GM12878 (cell line): ENCODE results near the gene TACR1. TPM values are rescaled to one million over a fixed set of nuclear protein-coding genes. Genes with fewer than 3 reads are reported as not detected.

Experiments used
- ATAC-seq: fragments of 200-7000 bp; cut with Tn5 transposase; 3 replicates; pipeline ENCODE4 v1.9.1; 2020; ENCODE audit warnings: mild to moderate bottlenecking, moderate library complexity
- BruUV-seq: library from RNA; stranded (reverse); fragments of 400-500 nt; replicated peaks from 2 replicates; lab custom pipeline; 2021; lab: Mats Ljungman, UMichigan
- CTCF ChIA-PET: fragments of 300-600 bp; sonication (Branson Sonifier 250); formaldehyde crosslinking; extraction: SDS; loops from one replicate; lab custom pipeline; 2021; ENCODE audit warnings: inconsistent platforms; lab: Yijun Ruan, JAX
- POLR2A ChIA-PET: fragments of 350-600 bp; formaldehyde crosslinking; extraction: SDS; loops from one replicate; lab custom pipeline; 2021; ENCODE audit warnings: inconsistent platforms; lab: Charles Lee
- RAD21 ChIA-PET: fragments of 300-600 bp; sonication (Branson Sonifier 250); formaldehyde crosslinking; loops from one replicate; lab custom pipeline; 2023; ENCODE audit warnings: antibody characterized with exemption; ENCODE audit not compliant: unreplicated experiment; lab: Charles Lee
- SMC1A ChIA-PET: fragments of 300-600 bp; sonication (Branson Sonifier 250); formaldehyde crosslinking; loops from one replicate; lab custom pipeline; 2023; ENCODE audit not compliant: unreplicated experiment, uncharacterized antibody; lab: Charles Lee
- DNase-seq: peaks from one replicate; pipeline ENCODE4 v3.0.0-alpha.2; 2011; ENCODE audit warnings: low read depth, low spot score
- FAIRE-seq: peaks from 3 replicates; lab custom pipeline; 2011; peaks lifted over from hg19 to GRCh38; lab: Jason Lieb, UNC
- H2AFZ ChIP-seq: 2 replicates; pipeline ENCODE4 v1.6.0; 2011; ENCODE audit warnings: low read depth, low read length, control low read depth; ENCODE audit not compliant: control insufficient read depth
- H3K27ac ChIP-seq: 2 replicates; pipeline ENCODE4 v1.5.1; 2011; ENCODE audit warnings: control low read depth; ENCODE audit not compliant: control insufficient read depth, insufficient read depth
- H3K27me3 ChIP-seq, 2 experiments: replicated peaks in 1 of 2; 2 replicates each; pipeline versions ENCODE4 v1.6.0 to v1.6.1; 2011; ENCODE audit warnings: low read length in 1 of 2; ENCODE audit not compliant: control insufficient read depth in 2 of 2, insufficient read depth in 2 of 2
- H3K36me3 ChIP-seq, 2 experiments: 2 replicates each; pipeline ENCODE4 v1.5.1; 2011; ENCODE audit warnings: low read length in 1 of 2; ENCODE audit not compliant: control insufficient read depth in 2 of 2, insufficient read depth in 2 of 2
- H3K4me1 ChIP-seq: 2 replicates; pipeline ENCODE4 v1.6.1; 2011; ENCODE audit warnings: mild to moderate bottlenecking, low read length, moderate library complexity, mixed read lengths; ENCODE audit not compliant: control insufficient read depth, insufficient read depth
- H3K4me2 ChIP-seq: 2 replicates; pipeline ENCODE4 v1.6.0; 2011; ENCODE audit warnings: control low read depth; ENCODE audit not compliant: control insufficient read depth, insufficient read depth
- H3K4me3 ChIP-seq: fragments of 200-600 bp; sonication (generic); 2 replicates; pipeline ENCODE4 v1.5.1; 2016
- H3K79me2 ChIP-seq: 2 replicates; pipeline ENCODE4 v1.6.0; 2011; ENCODE audit warnings: low read length; ENCODE audit not compliant: control insufficient read depth, insufficient read depth
- H3K9ac ChIP-seq: 2 replicates; pipeline ENCODE4 v1.8.0; 2011; ENCODE audit warnings: low read length, control low read depth, mixed read lengths; ENCODE audit not compliant: control insufficient read depth, insufficient read depth
- H3K9me3 ChIP-seq: replicated peaks from 3 replicates; pipeline ENCODE4 v1.5.1; 2011; ENCODE audit warnings: mild to moderate bottlenecking, low read length; ENCODE audit not compliant: control insufficient read depth, insufficient read depth
- H4K20me1 ChIP-seq: 2 replicates; pipeline ENCODE4 v1.6.0; 2011; ENCODE audit not compliant: control insufficient read depth, insufficient read depth
- ATF7 ChIP-seq: fragments of 450-650 bp; IDR thresholded peaks from 2 replicates; pipeline ENCODE4 v1.6.1; 2016; ENCODE audit warnings: low read depth, mild to moderate bottlenecking
- BHLHE40 ChIP-seq, 2 experiments: fragments of 450-650 bp in 1 of 2; IDR thresholded peaks; 2 replicates each; pipeline ENCODE4 v1.6.1; 2011 to 2017; ENCODE audit warnings: low read depth in 2 of 2, borderline replicate concordance in 1 of 2, improper control_type of control experiment in 1 of 2, low read length in 1 of 2, mild to moderate bottlenecking in 1 of 2
- CREM ChIP-seq: IDR thresholded peaks from 2 replicates; pipeline ENCODE4 v1.6.1; 2014; ENCODE audit warnings: antibody characterized with exemption, low read depth
- EED ChIP-seq: sonication (generic); IDR thresholded peaks from 2 replicates; pipeline ENCODE4 v1.6.1; 2016; ENCODE audit warnings: antibody characterized with exemption, low read depth
- FOXM1 ChIP-seq: IDR thresholded peaks from 2 replicates; pipeline ENCODE4 v1.6.1; 2012; ENCODE audit warnings: low read depth, mild to moderate bottlenecking, inconsistent platforms, low read length, moderate library complexity
- HCFC1 ChIP-seq: fragments of 150-350 bp; IDR thresholded peaks from 2 replicates; pipeline ENCODE4 v1.6.1; 2014; ENCODE audit warnings: low read length
- KDM1A ChIP-seq: fragments of 200-600 bp; sonication (generic); IDR thresholded peaks from 2 replicates; pipeline ENCODE4 v1.6.1; 2016; ENCODE audit warnings: borderline replicate concordance
- MYB ChIP-seq: fragments of 150-350 bp; IDR thresholded peaks from 2 replicates; pipeline ENCODE4 v1.6.1; 2014; ENCODE audit warnings: mild to moderate bottlenecking, low read depth, low read length, borderline replicate concordance
- PAX8 ChIP-seq: fragments of 450-650 bp; IDR thresholded peaks from 2 replicates; pipeline ENCODE4 v1.6.1; 2017; ENCODE audit warnings: mild to moderate bottlenecking, moderate library complexity
- RCOR1 ChIP-seq: conservative IDR thresholded peaks from 2 replicates; pipeline ENCODE4 v1.6.1; 2012; ENCODE audit warnings: low read depth, low read length, improper control_type of control experiment
- SIN3A ChIP-seq: IDR thresholded peaks from 2 replicates; pipeline ENCODE4 v1.6.1; 2012; ENCODE audit warnings: low read depth, low read length, improper control_type of control experiment
- SP1 ChIP-seq: IDR thresholded peaks from one replicate; pipeline ENCODE4 v1.6.1; 2011; ENCODE audit warnings: low read depth, low read length
- SREBF2 ChIP-seq: IDR thresholded peaks from 2 replicates; pipeline ENCODE4 v1.6.1; 2012; ENCODE audit warnings: mild to moderate bottlenecking, low read length
- STAT3 ChIP-seq: IDR thresholded peaks from 2 replicates; pipeline ENCODE4 v1.6.1; 2011; ENCODE audit warnings: low read depth, low read length, improper control_type of control experiment
- TCF3 ChIP-seq: IDR thresholded peaks from 2 replicates; pipeline ENCODE4 v1.6.1; 2012; ENCODE audit warnings: low read depth, mild to moderate bottlenecking, low read length, borderline replicate concordance; ENCODE audit not compliant: insufficient read depth
- TCF7 ChIP-seq: IDR thresholded peaks from 2 replicates; pipeline ENCODE4 v1.6.1; 2014; ENCODE audit warnings: antibody characterized with exemption, borderline replicate concordance
- WGBS: methylation state at CpG from one replicate; pipeline ENCODE4 v1.1.6; 2016; ENCODE audit warnings: low lambda C conversion rate; ENCODE audit not compliant: insufficient replicate concordance, insufficient coverage; ENCODE audit errors: missing lambda C conversion rate; 5-methylcytosine and 5-hydroxymethylcytosine counted together
- in situ Hi-C: fragments of 300-500 bp; cut with MboI; formaldehyde crosslinking; loops from 9 replicates; pipeline ENCODE4 v1.14.3; 2018; ENCODE audit warnings: mixed read lengths
- intact Hi-C: fragments of 100-400 bp; cut with micrococcal nuclease; formaldehyde crosslinking; loops from one replicate; pipeline ENCODE4 v1.14.2; 2022; ENCODE audit not compliant: unreplicated experiment
- polyA plus RNA-seq, 11 experiments: library from polyadenylated mRNA; depleted of rRNA in 4 of 11; unstranded in 6 of 11; stranded (reverse) in 5 of 11; fragments of >200 nt; fragmentation: Nextera tagmentation in 4 of 11; fragmentation: Illumina TruSeq in 1 of 11; extraction: Ambion mirVana in 4 of 11; extraction: Trizol in 1 of 11; gene quantifications; 1 replicate in 1 of 11; 2 replicates in 10 of 11; pipeline versions ENCODE4 v1.2.1 to v1.2.3, GENCODE V29; 2011 to 2016; ENCODE audit warnings: inconsistent platforms in 2 of 11, missing spikeins in 2 of 11, low read depth in 1 of 11
- total RNA-seq, 4 experiments: library from RNA; depleted of rRNA in 3 of 4; stranded (reverse); fragments of >200 nt in 3 of 4; fragmentation: Illumina TruSeq in 1 of 4; extraction: Trizol in 1 of 4; gene quantifications; 2 replicates each; pipeline versions ENCODE4 v1.2.1 to v1.2.3, GENCODE V29; 2013 to 2021
- TF ChIP-seq, protein P1 (sequence below): IDR thresholded peaks from 2 replicates; pipeline ENCODE4 v1.6.1; 2011; ENCODE audit warnings: borderline replicate concordance, low read depth, mild to moderate bottlenecking, moderate library complexity, mixed read lengths, low read length; ENCODE audit not compliant: insufficient read depth; ENCODE audit errors: extremely low read length
- TF ChIP-seq, protein P2 (sequence below): fragments of 450-650 bp; IDR thresholded peaks from 2 replicates; pipeline ENCODE4 v1.6.1; 2018; ENCODE audit warnings: mild to moderate bottlenecking, low read depth, moderate library complexity; ENCODE audit not compliant: partially characterized antibody
- TF ChIP-seq, protein P3 (sequence below): fragments of 450-650 bp; IDR thresholded peaks from 2 replicates; pipeline ENCODE4 v1.6.1; 2017; ENCODE audit warnings: mild to moderate bottlenecking

Gene TACR1
- total and polyA plus RNA-seq, 10 of the 15 experiments (the other 5 are each of a cell fraction or from before 2014, with no cell fraction given) = 0.04 to 1.4 (median 0.15) TPM

DNA sequence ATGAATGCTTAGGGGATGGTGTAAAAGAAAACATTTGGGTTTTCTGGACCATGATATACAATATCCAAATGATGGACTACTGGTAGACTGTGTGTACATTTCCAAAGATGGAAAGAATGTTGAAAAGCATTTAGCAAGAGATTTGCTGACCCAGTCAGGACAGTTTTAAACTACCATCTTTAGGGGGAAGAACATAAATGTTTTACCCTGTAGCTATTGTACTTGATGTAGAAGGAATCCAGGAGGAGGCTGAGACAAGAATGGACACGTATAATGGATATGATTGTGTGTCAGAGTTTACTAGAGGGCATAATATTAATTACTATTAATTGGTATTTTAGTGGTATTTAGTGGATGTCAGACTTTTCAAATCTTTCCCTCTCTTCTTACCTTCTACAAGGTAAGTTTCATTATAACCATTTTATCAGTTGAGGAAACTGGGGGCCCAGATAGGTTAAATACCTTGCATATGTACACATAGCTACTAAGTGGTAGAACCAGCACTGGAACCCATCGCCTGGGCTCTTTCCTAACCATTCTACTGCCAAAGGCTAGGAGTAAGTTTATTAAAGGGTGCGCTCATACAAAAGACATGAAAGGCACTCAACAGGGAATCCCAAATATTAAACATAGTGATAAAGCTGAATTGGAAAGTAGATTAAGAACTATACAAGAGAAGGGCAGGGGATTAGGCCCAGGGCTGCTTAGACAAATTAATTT, 8.9 kb downstream of the TACR1 start (continued):
- TF ChIP-seq RCOR1 = no peak
- TF ChIP-seq ATF7 = no peak
- TF ChIP-seq STAT3 = no peak
- no peak for TF ChIP-seq EED
- TF ChIP-seq SP1 = no peak
- TF ChIP-seq PAX8 = no peak
- no peak for TF ChIP-seq CREM
- no peak for TF ChIP-seq TCF3

GRCh38 chr2:75186821-75187220, 12.5 kb downstream of the TACR1 start:
- no peak overlapping the region for H3K27ac ChIP-seq
- H3K36me3 ChIP-seq = no peaks in the 10 kb centered on the region
- ChIA-PET POLR2A (no interaction called here), CTCF (interaction anchor here (1.3 kb wide), 1 partner anchor 12 kb away, joined by 4 read pairs; the partner anchor contains the start of gene TACR1), RAD21 (no interaction called here), SMC1A (interaction anchor here (1.0 to 1.3 kb wide), 2 partner anchors 12 kb away, joined by 3 to 4 read pairs; partner anchors contain the start of gene TACR1)
- intact Hi-C loops (no loop called here), in situ Hi-C loops (no loop called here)
- BruUV-seq = no TSS peak
- H3K4me3 ChIP-seq = no peak overlapping the region
- no peaks in the 10 kb centered on the region for H3K79me2 ChIP-seq
- FAIRE-seq (no peak), DNase-seq (no peak), ATAC-seq (no peak)
- no peaks in the 10 kb centered on the region for H4K20me1 ChIP-seq
- 38% methylated on average over 1 of the region's 1 CpG for WGBS
- H3K4me1 ChIP-seq = no peaks in the 10 kb centered on the region
- H3K27me3 ChIP-seq = no peaks in the 10 kb centered on the region
- no peaks in the 10 kb centered on the region for H3K9me3 ChIP-seq
- H3K9ac ChIP-seq = no peak overlapping the region
- H3K4me2 ChIP-seq = no peak overlapping the region
- no peak overlapping the region for H2AFZ ChIP-seq
- TF ChIP-seq FOXM1 (no peak), SIN3A (no peak), SREBF2 (no peak), BHLHE40 (IDR thresholded peaks at IDR 0.05; ENCODE audit: borderline replicate concordance in 1 of 2, low read depth in 2 of 2, low read length in 1 of 2) (no peak), KDM1A (no peak), MYB (no peak), TCF7 (no peak), HCFC1 (no peak)
- TF ChIP-seq, protein P1, sequence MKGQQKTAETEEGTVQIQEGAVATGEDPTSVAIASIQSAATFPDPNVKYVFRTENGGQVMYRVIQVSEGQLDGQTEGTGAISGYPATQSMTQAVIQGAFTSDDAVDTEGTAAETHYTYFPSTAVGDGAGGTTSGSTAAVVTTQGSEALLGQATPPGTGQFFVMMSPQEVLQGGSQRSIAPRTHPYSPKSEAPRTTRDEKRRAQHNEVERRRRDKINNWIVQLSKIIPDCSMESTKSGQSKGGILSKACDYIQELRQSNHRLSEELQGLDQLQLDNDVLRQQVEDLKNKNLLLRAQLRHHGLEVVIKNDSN = no peak
- TF ChIP-seq, protein P2, sequence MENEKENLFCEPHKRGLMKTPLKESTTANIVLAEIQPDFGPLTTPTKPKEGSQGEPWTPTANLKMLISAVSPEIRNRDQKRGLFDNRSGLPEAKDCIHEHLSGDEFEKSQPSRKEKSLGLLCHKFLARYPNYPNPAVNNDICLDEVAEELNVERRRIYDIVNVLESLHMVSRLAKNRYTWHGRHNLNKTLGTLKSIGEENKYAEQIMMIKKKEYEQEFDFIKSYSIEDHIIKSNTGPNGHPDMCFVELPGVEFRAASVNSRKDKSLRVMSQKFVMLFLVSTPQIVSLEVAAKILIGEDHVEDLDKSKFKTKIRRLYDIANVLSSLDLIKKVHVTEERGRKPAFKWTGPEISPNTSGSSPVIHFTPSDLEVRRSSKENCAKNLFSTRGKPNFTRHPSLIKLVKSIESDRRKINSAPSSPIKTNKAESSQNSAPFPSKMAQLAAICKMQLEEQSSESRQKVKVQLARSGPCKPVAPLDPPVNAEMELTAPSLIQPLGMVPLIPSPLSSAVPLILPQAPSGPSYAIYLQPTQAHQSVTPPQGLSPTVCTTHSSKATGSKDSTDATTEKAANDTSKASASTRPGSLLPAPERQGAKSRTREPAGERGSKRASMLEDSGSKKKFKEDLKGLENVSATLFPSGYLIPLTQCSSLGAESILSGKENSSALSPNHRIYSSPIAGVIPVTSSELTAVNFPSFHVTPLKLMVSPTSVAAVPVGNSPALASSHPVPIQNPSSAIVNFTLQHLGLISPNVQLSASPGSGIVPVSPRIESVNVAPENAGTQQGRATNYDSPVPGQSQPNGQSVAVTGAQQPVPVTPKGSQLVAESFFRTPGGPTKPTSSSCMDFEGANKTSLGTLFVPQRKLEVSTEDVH = no peak
- TF ChIP-seq, protein P3, sequence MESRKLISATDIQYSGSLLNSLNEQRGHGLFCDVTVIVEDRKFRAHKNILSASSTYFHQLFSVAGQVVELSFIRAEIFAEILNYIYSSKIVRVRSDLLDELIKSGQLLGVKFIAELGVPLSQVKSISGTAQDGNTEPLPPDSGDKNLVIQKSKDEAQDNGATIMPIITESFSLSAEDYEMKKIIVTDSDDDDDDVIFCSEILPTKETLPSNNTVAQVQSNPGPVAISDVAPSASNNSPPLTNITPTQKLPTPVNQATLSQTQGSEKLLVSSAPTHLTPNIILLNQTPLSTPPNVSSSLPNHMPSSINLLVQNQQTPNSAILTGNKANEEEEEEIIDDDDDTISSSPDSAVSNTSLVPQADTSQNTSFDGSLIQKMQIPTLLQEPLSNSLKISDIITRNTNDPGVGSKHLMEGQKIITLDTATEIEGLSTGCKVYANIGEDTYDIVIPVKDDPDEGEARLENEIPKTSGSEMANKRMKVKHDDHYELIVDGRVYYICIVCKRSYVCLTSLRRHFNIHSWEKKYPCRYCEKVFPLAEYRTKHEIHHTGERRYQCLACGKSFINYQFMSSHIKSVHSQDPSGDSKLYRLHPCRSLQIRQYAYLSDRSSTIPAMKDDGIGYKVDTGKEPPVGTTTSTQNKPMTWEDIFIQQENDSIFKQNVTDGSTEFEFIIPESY = no peak
